Measurements from ENCODE around the gene FSTL4. TPM values are rescaled to one million over a fixed set of nuclear protein-coding genes. Genes with fewer than 3 reads are reported as not detected.

FSTL4 gene
- total RNA-seq, 1 donor from 2014 or later: not detected

GRCh38 chr5:133423011-133423617 lies 189.2 kb downstream of the FSTL4 start:
- intact Hi-C loops (cut with DNase I): loop anchor here (2.0 to 10.0 kb wide), 3 partner anchors 308 to 520 kb away; no protein-coding TSS in a partner anchor
- DNase-seq (ENCODE audit: low spot score): no peak

GRCh38 chr5:133421806-133422205 lies 190.5 kb downstream of the FSTL4 start:
- no peak for DNase-seq (ENCODE audit: low spot score)
- intact Hi-C loops (cut with DNase I): loop anchor here (2.0 to 10.0 kb wide), 3 partner anchors 307 to 521 kb away; no protein-coding TSS in a partner anchor

- DNase-seq (ENCODE audit: low spot score): no peak
- intact Hi-C loops (cut with DNase I): loop anchor here (5.0 to 10.0 kb wide), 2 partner anchors 307 to 446 kb away; no protein-coding TSS in a partner anchor
These were observed 190.9 kb downstream of the FSTL4 start for GRCh38 chr5:133421394-133421793.

- no peak for DNase-seq (ENCODE audit: low spot score)
- intact Hi-C loops (cut with DNase I): loop anchor here (5.0 to 10.0 kb wide), 2 partner anchors 306 to 447 kb away; no protein-coding TSS in a partner anchor
These were observed 191.7 kb downstream of the FSTL4 start for GRCh38 chr5:133420440-133421301.

GRCh38 chr5:133415906-133416305 lies 196.4 kb downstream of the FSTL4 start:
- intact Hi-C loops (cut with DNase I): no loop called here
- DNase-seq (ENCODE audit: low spot score): no peak

GRCh38 chr5:133415506-133415905 lies 196.8 kb downstream of the FSTL4 start:
- no peak for DNase-seq (ENCODE audit: low spot score)
- intact Hi-C loops (cut with DNase I): no loop called here

- intact Hi-C loops (cut with DNase I): no loop called here
- DNase-seq (ENCODE audit: low spot score): no peak
These were observed 199.7 kb downstream of the FSTL4 start for GRCh38 chr5:133412661-133413060.

- no peak for DNase-seq (ENCODE audit: low spot score)
- intact Hi-C loops (cut with DNase I): no loop called here
These were observed 202.0 kb downstream of the FSTL4 start for GRCh38 chr5:133410335-133410828.

GRCh38 chr5:133409210-133409674 lies 203.1 kb downstream of the FSTL4 start:
- no peak for DNase-seq (ENCODE audit: low spot score)
- intact Hi-C loops (cut with DNase I): no loop called here

GRCh38 chr5:133408322-133408721 lies 204.0 kb downstream of the FSTL4 start:
- DNase-seq (ENCODE audit: low spot score): no peak

GRCh38 chr5:133406977-133407632 lies 205.2 kb downstream of the FSTL4 start:
- intact Hi-C loops (cut with DNase I): no loop called here

More at GRCh38 chr5:133408322-133408721, 204.0 kb downstream of the FSTL4 start:
- intact Hi-C loops (cut with DNase I): no loop called here

GRCh38 chr5:133406208-133406976 lies 205.9 kb downstream of the FSTL4 start:
- intact Hi-C loops (cut with DNase I): no loop called here
- DNase-seq (ENCODE audit: low spot score): no peak

More at GRCh38 chr5:133406977-133407632, 205.2 kb downstream of the FSTL4 start:
- no peak for DNase-seq (ENCODE audit: low spot score)

GRCh38 chr5:133405275-133406034 lies 206.9 kb downstream of the FSTL4 start:
- intact Hi-C loops (cut with DNase I): no loop called here
- no peak for DNase-seq (ENCODE audit: low spot score)

- no peak for DNase-seq (ENCODE audit: low spot score)
- intact Hi-C loops (cut with DNase I): no loop called here
These were observed 207.6 kb downstream of the FSTL4 start for GRCh38 chr5:133404724-133405123.

- intact Hi-C loops (cut with DNase I): no loop called here
- no peak for DNase-seq (ENCODE audit: low spot score)
These were observed 208.5 kb downstream of the FSTL4 start for GRCh38 chr5:133403741-133404364.

GRCh38 chr5:133402775-133403174 lies 209.6 kb downstream of the FSTL4 start:
- intact Hi-C loops (cut with DNase I): no loop called here
- no peak for DNase-seq (ENCODE audit: low spot score)

GRCh38 chr5:133401731-133402347 lies 210.5 kb downstream of the FSTL4 start:
- no peak for DNase-seq (ENCODE audit: low spot score)
- intact Hi-C loops (cut with DNase I): no loop called here

Data from cardiac septum (tissue), 1 donor.